BJ (cell line): ENCODE data around the gene RNF44. TPM values are rescaled to one million over a fixed set of nuclear protein-coding genes. Genes with fewer than 3 reads are reported as not detected.

Source experiments
- CTCF ChIA-PET: fragments of 350-600 bp; formaldehyde crosslinking; extraction: SDS; loops from one replicate; lab custom pipeline; 2021; ENCODE audit warnings: antibody characterized with exemption, inconsistent platforms; lab: Yijun Ruan, JAX
- POLR2A ChIA-PET: fragments of 300-600 bp; sonication (Branson Sonifier 250); formaldehyde crosslinking; extraction: SDS; loops from one replicate; lab custom pipeline; 2021; ENCODE audit warnings: antibody characterized with exemption; lab: Charles Lee
- DNase-seq: peaks from one replicate; pipeline ENCODE4 v3.0.0-alpha.2; 2011; ENCODE audit warnings: low read depth
- H3K27me3 ChIP-seq: 2 replicates; pipeline ENCODE4 v1.6.0; 2011; ENCODE audit warnings: low read length; ENCODE audit not compliant: control insufficient read depth, insufficient read depth
- H3K36me3 ChIP-seq: 2 replicates; pipeline ENCODE4 v1.5.1; 2011; ENCODE audit warnings: low read length; ENCODE audit not compliant: control insufficient read depth, insufficient read depth
- H3K4me3 ChIP-seq: 2 replicates; pipeline ENCODE4 v1.5.1; 2011; ENCODE audit warnings: low read depth, mild to moderate bottlenecking, control low read depth, low read length
- polyA plus RNA-seq: library from polyadenylated mRNA; depleted of rRNA; stranded (reverse); fragments of >200 nt; gene quantifications from 2 replicates; pipeline ENCODE4 v1.2.3, GENCODE V29; 2011
- TF ChIP-seq, protein P1 (sequence below): IDR thresholded peaks from 2 replicates; pipeline ENCODE4 v1.5.1; 2011; ENCODE audit warnings: low read depth, mild to moderate bottlenecking, control low read depth, inconsistent platforms, low read length, moderate library complexity; ENCODE audit not compliant: insufficient read depth

RNF44 gene
- polyA plus RNA-seq, 1 experiment = 6.0 TPM

DNA sequence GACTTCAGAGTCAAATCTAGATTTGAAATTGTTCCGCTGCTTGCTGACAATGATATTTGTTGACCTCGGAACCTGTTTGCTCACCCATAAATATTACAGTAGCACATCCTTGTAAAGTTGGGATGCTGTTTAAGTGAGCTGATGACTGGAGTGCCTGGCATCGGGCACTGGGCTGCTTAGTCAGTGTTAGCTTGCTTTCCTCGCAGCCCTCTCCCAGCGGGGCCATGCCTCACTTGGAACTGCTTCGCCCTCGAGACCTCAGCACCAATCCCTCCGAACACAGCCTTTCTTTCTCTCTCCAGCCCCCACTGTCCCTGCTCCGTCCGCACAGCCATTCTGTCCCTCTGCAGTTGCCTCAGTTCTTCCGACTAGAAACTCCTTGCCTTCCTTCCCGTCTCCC is 23.4 kb downstream of the RNF44 start:
- Histone ChIP-seq H3K36me3 (no peaks in the 10 kb centered on the region), H3K27me3 (no peaks in the 10 kb centered on the region), H3K4me3 (no peak overlapping the region)
- ChIA-PET POLR2A (no interaction called here), CTCF (no interaction called here)
- TF ChIP-seq, protein P1, sequence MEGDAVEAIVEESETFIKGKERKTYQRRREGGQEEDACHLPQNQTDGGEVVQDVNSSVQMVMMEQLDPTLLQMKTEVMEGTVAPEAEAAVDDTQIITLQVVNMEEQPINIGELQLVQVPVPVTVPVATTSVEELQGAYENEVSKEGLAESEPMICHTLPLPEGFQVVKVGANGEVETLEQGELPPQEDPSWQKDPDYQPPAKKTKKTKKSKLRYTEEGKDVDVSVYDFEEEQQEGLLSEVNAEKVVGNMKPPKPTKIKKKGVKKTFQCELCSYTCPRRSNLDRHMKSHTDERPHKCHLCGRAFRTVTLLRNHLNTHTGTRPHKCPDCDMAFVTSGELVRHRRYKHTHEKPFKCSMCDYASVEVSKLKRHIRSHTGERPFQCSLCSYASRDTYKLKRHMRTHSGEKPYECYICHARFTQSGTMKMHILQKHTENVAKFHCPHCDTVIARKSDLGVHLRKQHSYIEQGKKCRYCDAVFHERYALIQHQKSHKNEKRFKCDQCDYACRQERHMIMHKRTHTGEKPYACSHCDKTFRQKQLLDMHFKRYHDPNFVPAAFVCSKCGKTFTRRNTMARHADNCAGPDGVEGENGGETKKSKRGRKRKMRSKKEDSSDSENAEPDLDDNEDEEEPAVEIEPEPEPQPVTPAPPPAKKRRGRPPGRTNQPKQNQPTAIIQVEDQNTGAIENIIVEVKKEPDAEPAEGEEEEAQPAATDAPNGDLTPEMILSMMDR = no peak
- no peak for DNase-seq

DNA sequence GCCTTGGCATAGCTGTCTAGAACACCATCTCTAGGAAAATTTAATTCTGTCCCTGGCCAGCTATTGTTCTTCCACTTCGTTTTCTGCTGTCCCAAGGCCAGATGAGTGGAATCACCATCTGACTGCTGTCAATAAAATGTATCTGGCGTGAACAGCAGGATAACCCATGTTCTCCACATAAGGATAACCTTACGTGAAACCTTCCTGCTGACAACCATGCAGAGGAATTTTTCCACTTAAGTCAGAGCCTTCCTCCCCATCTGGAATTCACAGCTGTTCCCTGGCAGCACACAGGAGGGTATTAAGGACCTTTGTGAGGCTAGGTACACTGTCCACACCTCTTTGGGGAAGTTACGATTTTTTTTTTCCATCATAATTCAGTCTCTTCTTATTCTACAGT is 28.6 kb downstream of the RNF44 start:
- ChIA-PET CTCF (interaction anchor here (0.9 to 1.2 kb wide), 3 partner anchors 10 to 143 kb away, joined by 3 read pairs; no protein-coding TSS in a partner anchor), POLR2A (no interaction called here)
- no peaks in the 10 kb centered on the region for H3K27me3 ChIP-seq
- H3K36me3 ChIP-seq = peaks cover 19% of the 10 kb centered on the region
- H3K4me3 ChIP-seq = no peak overlapping the region
- TF ChIP-seq, protein P1 = no peak
- DNase-seq = no peak

DNA sequence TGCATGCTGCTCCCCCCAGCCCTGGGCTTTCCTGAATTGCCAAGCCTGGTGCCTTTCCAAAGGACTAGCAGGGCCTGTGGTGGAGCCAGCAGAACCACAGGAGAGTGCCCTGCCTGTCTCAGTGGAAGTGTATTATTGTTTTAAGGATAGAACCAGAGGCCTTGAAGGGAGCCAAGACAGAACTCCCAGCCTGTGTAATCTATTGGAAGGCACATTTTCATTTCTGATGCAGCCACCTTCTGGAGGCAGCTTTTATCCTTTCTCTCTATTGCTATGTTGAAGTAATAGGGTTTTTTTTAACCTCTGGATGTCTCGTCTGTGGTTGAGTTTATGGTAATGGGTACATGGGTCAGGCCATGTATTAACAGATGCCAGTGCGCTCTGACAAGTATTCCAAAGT is 29.3 kb downstream of the RNF44 start:
- H3K4me3 ChIP-seq = no peak overlapping the region
- TF ChIP-seq, protein P1 = no peak
- DNase-seq = no peak
- ChIA-PET POLR2A (no interaction called here), CTCF (interaction anchor here (0.9 to 1.2 kb wide), 2 partner anchors 11 to 13 kb away, joined by 3 read pairs; no protein-coding TSS in a partner anchor)
- no peaks in the 10 kb centered on the region for H3K27me3 ChIP-seq
- peaks cover 19% of the 10 kb centered on the region for H3K36me3 ChIP-seq

DNA sequence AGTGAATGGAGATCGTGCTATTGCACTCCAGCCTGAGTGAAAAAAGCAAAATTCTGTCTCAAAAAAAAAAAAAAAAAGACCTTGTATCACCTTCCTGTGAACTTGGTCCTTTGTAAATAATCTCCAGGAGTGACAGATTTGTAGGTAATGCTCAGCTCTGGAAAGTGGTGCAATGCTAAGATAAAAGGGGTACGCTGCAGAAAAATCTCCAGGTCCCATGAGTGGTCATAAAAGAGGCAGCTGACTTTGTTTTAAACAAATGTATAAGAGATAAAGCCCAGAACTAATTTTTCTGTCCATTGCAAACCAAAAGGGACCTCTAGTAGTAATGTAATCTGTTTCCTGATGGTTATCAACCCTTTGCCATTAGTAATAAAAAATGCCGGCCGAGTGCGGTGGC is 33.7 kb downstream of the RNF44 start:
- TF ChIP-seq, protein P1 = no peak
- no peak for DNase-seq
- peaks cover 26% of the 10 kb centered on the region for H3K36me3 ChIP-seq

DNA sequence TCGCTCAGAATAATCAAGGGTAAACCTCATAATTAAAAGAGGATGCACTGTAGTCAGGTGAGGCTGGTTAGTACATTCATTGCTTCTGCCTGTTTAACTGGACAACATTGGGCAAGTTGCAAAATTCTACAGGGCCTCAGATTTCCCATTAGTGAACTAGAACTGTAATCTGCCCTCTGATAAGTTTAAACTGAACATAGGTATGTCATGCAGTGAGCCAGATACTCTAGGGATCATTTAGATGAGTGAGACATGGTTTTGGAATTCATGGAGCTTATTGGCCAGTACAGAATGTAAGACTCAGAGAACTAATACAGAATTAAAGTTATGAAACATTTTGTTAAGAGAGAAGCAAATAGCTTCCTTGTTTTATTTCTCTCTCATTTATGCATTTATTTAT is 35.9 kb downstream of the RNF44 start:
- ChIA-PET CTCF (no interaction called here), POLR2A (no interaction called here)
- TF ChIP-seq, protein P1 = no peak
- Histone ChIP-seq H3K36me3 (peaks cover 20% of the 10 kb centered on the region), H3K27me3 (no peaks in the 10 kb centered on the region), H3K4me3 (no peak overlapping the region)
- peak; percentile 39 for DNase-seq

More for the DNA sequence above, 33.7 kb downstream of the RNF44 start:
- POLR2A ChIA-PET = no interaction called here
- CTCF ChIA-PET = interaction anchor here (0.6 kb wide), 1 partner anchor 19 kb away, joined by 3 read pairs; no protein-coding TSS in a partner anchor
- H3K4me3 ChIP-seq = no peak overlapping the region
- H3K27me3 ChIP-seq = no peaks in the 10 kb centered on the region
